Left lung (tissue), 10 donors: Measurements from ENCODE around the gene CIB4. TPM values are rescaled to one million over a fixed set of nuclear protein-coding genes. Genes with fewer than 3 reads are reported as not detected.

Experiments
- ATAC-seq: fragments of 200-7000 bp; cut with Tn5 transposase; one replicate; pipeline ENCODE4 v1.9.1; 2020; ENCODE audit warnings: moderate library complexity
- DNase-seq, 4 donors: peaks; one replicate each; pipeline ENCODE4 v3.0.0-alpha.2; 2013 to 2020
- H3K27ac ChIP-seq, 2 donors: fragments of 200-600 bp; sonication (generic) in 1 of 2; one replicate each; pipeline versions ENCODE4 v1.5.0 to v1.8.0; 2020 to 2021
- H3K27me3 ChIP-seq, 2 donors: fragments of 200-600 bp; sonication (generic) in 1 of 2; one replicate each; pipeline versions ENCODE4 v1.5.0 to v1.8.0; 2020 to 2021
- H3K36me3 ChIP-seq, 2 donors: fragments of 200-600 bp; sonication (generic) in 1 of 2; one replicate each; pipeline versions ENCODE4 v1.5.0 to v1.8.0; 2020 to 2021
- H3K4me1 ChIP-seq, 2 donors: fragments of 200-600 bp; one replicate each; pipeline ENCODE4 v1.8.0; 2021
- H3K4me3 ChIP-seq, 2 donors: fragments of 200-600 bp; sonication (generic) in 1 of 2; one replicate each; pipeline versions ENCODE4 v1.5.0 to v1.8.0; 2020 to 2021; ENCODE audit warnings: mild to moderate bottlenecking in 1 of 2
- H3K9me3 ChIP-seq, 2 donors: fragments of 200-600 bp; sonication (generic) in 1 of 2; one replicate each; pipeline versions ENCODE4 v1.5.0 to v1.8.0; 2020 to 2021
- intact Hi-C, 2 donors: fragments of 100-400 bp; cut with DNase I; formaldehyde crosslinking; loops; one replicate each; pipeline versions ENCODE4 v1.11.2 to v1.14.2; 2022
- polyA plus RNA-seq, 6 donors: library from polyadenylated mRNA; unstranded; fragments of 120-200 nt; gene quantifications; one replicate each; pipeline ENCODE4 v1.2.1, GENCODE V29; 2013; ENCODE audit not compliant: insufficient read length in 6 of 6
- total RNA-seq, 2 donors: library from RNA; stranded (reverse); fragmentation: NEBNext Ultra II Directional; extraction: Animal tissue kit (Norgen Biotek cat#: 25700); gene quantifications; one replicate each; pipeline ENCODE4 v1.2.1, GENCODE V29; 2021
- TF ChIP-seq, protein P1 (sequence below), 2 donors: fragments of 200-600 bp; sonication (generic) in 1 of 2; IDR thresholded peaks; one replicate each; pipeline versions ENCODE4 v1.5.0 to v1.8.0; 2021; ENCODE audit warnings: antibody characterized with exemption in 2 of 2
- donor health status: DM: no; HTN: yes; CAD: no.
- donor health status: DM: no; HTN: no; CAD: no.

CIB4 gene
- total and polyA plus RNA-seq, 8 donors, result 1.0 to 2.4 (median 1.8) TPM; not detected in 2

GRCh38 chr2:26685341-26685740 is 44.2 kb upstream of the CIB4 start:
- ATAC-seq (no peak), DNase-seq (no peak)
- H3K27me3 ChIP-seq, result peaks cover 0 to 22% of the 10 kb centered on the region in 2 donors
- H3K4me3 ChIP-seq, result no peak overlapping the region
- intact Hi-C loops, result no loop called here
- no peaks in the 10 kb centered on the region for H3K9me3 ChIP-seq
- no peaks in the 10 kb centered on the region for H3K36me3 ChIP-seq
- no peak overlapping the region for H3K27ac ChIP-seq
- no peaks in the 10 kb centered on the region for H3K4me1 ChIP-seq
- TF ChIP-seq, protein P1, sequence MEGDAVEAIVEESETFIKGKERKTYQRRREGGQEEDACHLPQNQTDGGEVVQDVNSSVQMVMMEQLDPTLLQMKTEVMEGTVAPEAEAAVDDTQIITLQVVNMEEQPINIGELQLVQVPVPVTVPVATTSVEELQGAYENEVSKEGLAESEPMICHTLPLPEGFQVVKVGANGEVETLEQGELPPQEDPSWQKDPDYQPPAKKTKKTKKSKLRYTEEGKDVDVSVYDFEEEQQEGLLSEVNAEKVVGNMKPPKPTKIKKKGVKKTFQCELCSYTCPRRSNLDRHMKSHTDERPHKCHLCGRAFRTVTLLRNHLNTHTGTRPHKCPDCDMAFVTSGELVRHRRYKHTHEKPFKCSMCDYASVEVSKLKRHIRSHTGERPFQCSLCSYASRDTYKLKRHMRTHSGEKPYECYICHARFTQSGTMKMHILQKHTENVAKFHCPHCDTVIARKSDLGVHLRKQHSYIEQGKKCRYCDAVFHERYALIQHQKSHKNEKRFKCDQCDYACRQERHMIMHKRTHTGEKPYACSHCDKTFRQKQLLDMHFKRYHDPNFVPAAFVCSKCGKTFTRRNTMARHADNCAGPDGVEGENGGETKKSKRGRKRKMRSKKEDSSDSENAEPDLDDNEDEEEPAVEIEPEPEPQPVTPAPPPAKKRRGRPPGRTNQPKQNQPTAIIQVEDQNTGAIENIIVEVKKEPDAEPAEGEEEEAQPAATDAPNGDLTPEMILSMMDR (IDR thresholded peaks at IDR 0.05), result no peak

GRCh38 chr2:26683583-26683982 is 42.4 kb upstream of the CIB4 start:
- no peaks in the 10 kb centered on the region for H3K4me1 ChIP-seq
- TF ChIP-seq, protein P1 (IDR thresholded peaks at IDR 0.05), result no peak
- intact Hi-C loops, result no loop called here
- no peak overlapping the region for H3K27ac ChIP-seq
- ATAC-seq (no peak), DNase-seq (no peak)
- H3K27me3 ChIP-seq, result peaks cover 0 to 15% of the 10 kb centered on the region in 2 donors
- H3K36me3 ChIP-seq, result no peaks in the 10 kb centered on the region
- no peak overlapping the region for H3K4me3 ChIP-seq
- H3K9me3 ChIP-seq, result no peaks in the 10 kb centered on the region

GRCh38 chr2:26682155-26682554 is 41.0 kb upstream of the CIB4 start:
- ATAC-seq (no peak), DNase-seq (no peak)
- H3K4me1 ChIP-seq, result no peaks in the 10 kb centered on the region
- TF ChIP-seq, protein P1 (IDR thresholded peaks at IDR 0.05), result no peak
- intact Hi-C loops, result no loop called here
- no peaks in the 10 kb centered on the region for H3K9me3 ChIP-seq
- H3K27ac ChIP-seq, result no peak overlapping the region
- H3K4me3 ChIP-seq, result no peak overlapping the region
- H3K27me3 ChIP-seq, result peaks cover 0 to 15% of the 10 kb centered on the region in 2 donors
- H3K36me3 ChIP-seq, result no peaks in the 10 kb centered on the region

GRCh38 chr2:26681656-26682055 is 40.5 kb upstream of the CIB4 start:
- H3K27ac ChIP-seq, result no peak overlapping the region
- H3K4me1 ChIP-seq, result no peaks in the 10 kb centered on the region
- DNase-seq, result no peak
- no peaks in the 10 kb centered on the region for H3K9me3 ChIP-seq
- TF ChIP-seq, protein P1 (IDR thresholded peaks at IDR 0.05), result no peak
- peaks cover 0 to 13% of the 10 kb centered on the region in 2 donors for H3K27me3 ChIP-seq
- H3K4me3 ChIP-seq, result no peak overlapping the region
- H3K36me3 ChIP-seq, result no peaks in the 10 kb centered on the region
- ATAC-seq, result no peak
- intact Hi-C loops, result no loop called here

DNA sequence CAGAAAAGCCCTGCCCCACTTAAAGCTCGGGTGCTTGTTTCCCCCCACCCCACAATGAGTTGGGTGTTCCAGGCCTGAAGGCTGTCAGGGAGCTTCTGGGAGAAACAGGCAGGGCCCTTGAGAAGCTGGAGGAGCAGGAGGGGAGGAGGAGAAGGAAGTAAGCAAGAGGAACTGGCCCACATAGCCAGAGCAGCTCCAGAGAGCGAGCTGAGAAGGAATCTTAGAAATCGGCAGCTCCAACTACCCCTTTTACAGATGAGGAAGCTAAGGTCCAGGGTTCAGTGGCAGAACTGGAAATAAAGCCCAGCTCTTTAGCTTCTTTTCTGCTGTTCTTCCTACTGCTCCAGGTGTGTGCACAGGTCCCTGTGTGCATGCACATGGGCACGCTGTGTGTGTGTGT is 38.7 kb upstream of the CIB4 start:
- Histone ChIP-seq H3K9me3 (no peaks in the 10 kb centered on the region), H3K4me3 (no peak overlapping the region), H3K4me1 (no peaks in the 10 kb centered on the region), H3K36me3 (no peaks in the 10 kb centered on the region), H3K27ac (no peak overlapping the region), H3K27me3 (no peaks in the 10 kb centered on the region)
- DNase-seq (no peak), ATAC-seq (peak; percentile 60)
- TF ChIP-seq, protein P1 (IDR thresholded peaks at IDR 0.05), result no peak
- intact Hi-C loops, result no loop called here
